CD4-positive, alpha-beta memory T cell (primary cell): Measurements from ENCODE around the gene THNSL1. TPM values are rescaled to one million over a fixed set of nuclear protein-coding genes. Genes with fewer than 3 reads are reported as not detected.
A peak's percentile ranks its signal among the peaks of the same experiment; 100 is the strongest.

Experiments
- CTCF ChIA-PET: fragments of 350-600 bp; sonication (Branson Sonifier 250); formaldehyde crosslinking; loops from one replicate; lab custom pipeline; 2021; ENCODE audit warnings: inconsistent platforms; ENCODE audit not compliant: partially characterized antibody; lab: Charles Lee
- POLR2A ChIA-PET: fragments of 350-600 bp; sonication (Branson Sonifier 250); formaldehyde crosslinking; loops from one replicate; lab custom pipeline; 2021; ENCODE audit not compliant: partially characterized antibody; lab: Charles Lee
- DNase-seq, 5 donors: peaks; one replicate each; pipeline versions ENCODE4 v3.0.0 to v3.0.0-alpha.2; 2020 to 2022; ENCODE audit warnings: mixed read lengths in 1 of 5
- H3K27ac ChIP-seq: one replicate; pipeline ENCODE4 v1.7.0; 2013; ENCODE audit warnings: low read depth, low read length
- H3K27me3 ChIP-seq: 2 replicates; pipeline ENCODE4 v1.7.0; 2013; ENCODE audit warnings: mild to moderate bottlenecking, low read length, moderate library complexity; ENCODE audit not compliant: insufficient read depth
- H3K36me3 ChIP-seq: 2 replicates; pipeline ENCODE4 v1.7.0; 2013; ENCODE audit warnings: mild to moderate bottlenecking, low read length, moderate library complexity; ENCODE audit not compliant: insufficient read depth
- H3K4me1 ChIP-seq: 2 replicates; pipeline ENCODE4 v1.7.0; 2013; ENCODE audit warnings: mild to moderate bottlenecking, low read length, moderate library complexity; ENCODE audit not compliant: insufficient read depth
- H3K4me3 ChIP-seq, 2 donors: one replicate each; pipeline ENCODE4 v1.7.0; 2013; ENCODE audit warnings: low read length in 2 of 2, mild to moderate bottlenecking in 1 of 2
- H3K9me3 ChIP-seq, 2 donors: one replicate each; pipeline ENCODE4 v1.7.0; 2013; ENCODE audit warnings: low read length in 2 of 2, control low read depth in 1 of 2; ENCODE audit not compliant: control insufficient read depth in 1 of 2
- H3K27ac Mint-ChIP-seq, 7 donors: one replicate each; pipeline ENCODE4 v1.8.0; 2020 to 2021; ENCODE audit warnings: mixed read lengths in 7 of 7, mild to moderate bottlenecking in 6 of 7, inconsistent platforms in 3 of 7, moderate library complexity in 3 of 7
- H3K27me3 Mint-ChIP-seq, 2 donors: one replicate each; pipeline ENCODE4 v1.8.0; 2020 to 2021; ENCODE audit warnings: mixed read lengths in 2 of 2
- H3K36me3 Mint-ChIP-seq, 2 donors: one replicate each; pipeline ENCODE4 v1.8.0; 2020 to 2021; ENCODE audit warnings: mixed read lengths in 2 of 2, inconsistent platforms in 1 of 2, mild to moderate bottlenecking in 1 of 2
- H3K4me1 Mint-ChIP-seq, 4 donors: one replicate each; pipeline ENCODE4 v1.8.0; 2020 to 2021; ENCODE audit warnings: mixed read lengths in 4 of 4, mild to moderate bottlenecking in 1 of 4
- H3K4me3 Mint-ChIP-seq, 8 donors: one replicate each; pipeline ENCODE4 v1.8.0; 2020 to 2021; ENCODE audit warnings: mixed read lengths in 8 of 8, mild to moderate bottlenecking in 7 of 8, moderate library complexity in 6 of 8, inconsistent platforms in 3 of 8
- H3K9me3 Mint-ChIP-seq, 8 donors: one replicate each; pipeline ENCODE4 v1.8.0; 2020 to 2021; ENCODE audit warnings: mixed read lengths in 8 of 8, mild to moderate bottlenecking in 5 of 8, inconsistent platforms in 3 of 8, moderate library complexity in 1 of 8
- intact Hi-C: fragments of 100-400 bp; cut with micrococcal nuclease; formaldehyde crosslinking; loops from one replicate; pipeline ENCODE4 v1.15.1; 2023
- polyA plus RNA-seq, 2 donors: library from polyadenylated mRNA; unstranded; fragments of 300-500 nt; fragmentation: Illumina TruSeq; gene quantifications; one replicate each; pipeline ENCODE4 v1.2.3, GENCODE V29; 2021
- total RNA-seq, 2 experiments: library from RNA; stranded (reverse); gene quantifications; one replicate each; pipeline ENCODE4 v1.2.3, GENCODE V29; 2021

The THNSL1 gene
- total and polyA plus RNA-seq, 4 experiments from 2014 or later: 3.2 to 7.5 (median 7.0) TPM

DNA sequence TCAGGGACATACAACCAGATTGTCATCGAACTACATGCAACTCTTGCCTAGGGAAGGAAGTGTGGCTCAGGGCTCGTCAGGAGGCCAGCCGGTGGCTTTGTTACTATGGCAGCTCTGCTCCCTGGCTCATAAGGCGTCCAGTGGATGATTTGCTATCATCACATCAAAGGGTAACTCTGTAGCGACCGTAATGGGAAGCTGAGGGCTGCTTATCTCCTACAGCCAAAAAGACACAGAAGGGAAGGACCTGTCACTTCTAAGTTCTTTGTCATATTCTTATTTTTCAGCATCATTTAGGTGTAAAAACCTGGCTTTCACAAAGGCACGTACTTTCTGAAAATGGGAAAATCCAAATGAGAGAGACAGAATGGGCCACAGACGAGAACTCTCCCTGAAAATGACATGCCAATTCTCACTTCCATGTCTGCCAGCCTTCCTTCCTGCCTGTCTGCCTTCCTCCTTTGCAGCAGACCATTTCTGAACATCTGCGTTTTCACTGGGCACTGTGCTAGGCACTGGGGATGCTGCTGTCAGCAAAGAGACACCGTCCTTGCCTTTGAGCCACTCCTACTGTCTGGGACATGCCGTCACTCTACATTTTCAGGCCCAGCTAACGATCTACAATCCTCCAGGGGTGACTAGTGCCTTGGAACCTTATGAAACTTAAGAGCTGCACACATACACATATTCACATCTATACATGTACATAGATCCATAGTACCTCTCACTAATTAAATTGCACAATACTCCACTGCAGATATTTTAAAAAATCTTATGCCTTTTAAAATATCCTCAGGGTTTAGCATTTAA is 27.4 kb upstream of the THNSL1 start:
- no peaks in the 10 kb centered on the region for H3K27me3 ChIP-seq
- Mint-ChIP-seq H3K27me3 (no peaks in the 10 kb centered on the region), H3K27ac (peak overlapping the region in 1 of 7 donors; percentile 39), H3K4me1 (no peaks in the 10 kb centered on the region), H3K4me3 (no peak overlapping the region), H3K9me3 (no peaks in the 10 kb centered on the region), H3K36me3 (no peaks in the 10 kb centered on the region)
- intact Hi-C loops: no loop called here
- H3K9me3 ChIP-seq: no peaks in the 10 kb centered on the region
- no peak overlapping the region for H3K4me3 ChIP-seq
- no peaks in the 10 kb centered on the region for H3K36me3 ChIP-seq
- POLR2A ChIA-PET: interaction anchor here (0.9 kb wide), 1 partner anchor 346 kb away, joined by 3 read pairs; no protein-coding TSS in a partner anchor
- DNase-seq: no peak
- no peak overlapping the region for H3K27ac ChIP-seq
- CTCF ChIA-PET: interaction anchor here (1.0 to 3.3 kb wide), 5 partner anchors 59 to 371 kb away, joined by 3 to 17 read pairs (median 6); no protein-coding TSS in a partner anchor
- no peaks in the 10 kb centered on the region for H3K4me1 ChIP-seq

DNA sequence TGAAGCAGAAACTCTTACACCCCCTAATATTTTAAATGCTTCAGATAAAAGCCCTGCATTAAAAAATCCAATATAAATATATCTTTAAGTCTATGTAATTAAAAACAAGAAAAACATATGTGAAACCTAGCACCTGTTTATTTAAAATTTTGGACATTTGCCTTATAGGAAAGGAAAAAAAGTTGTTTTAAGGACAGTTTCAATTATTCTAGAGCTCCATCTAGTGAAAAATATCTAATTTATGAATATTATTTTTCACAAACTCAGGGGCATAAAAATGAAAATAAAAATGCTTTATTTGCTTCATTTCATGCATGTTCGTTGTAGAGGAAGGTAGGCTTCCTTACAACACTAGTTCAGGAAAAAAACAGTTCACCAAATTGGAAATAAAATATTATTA is 26.5 kb upstream of the THNSL1 start:
- H3K36me3 ChIP-seq: no peaks in the 10 kb centered on the region
- H3K36me3 Mint-ChIP-seq: no peaks in the 10 kb centered on the region
- no peak overlapping the region for H3K27ac ChIP-seq
- H3K4me1 ChIP-seq: no peaks in the 10 kb centered on the region
- H3K4me3 ChIP-seq: no peak overlapping the region
- POLR2A ChIA-PET: interaction anchor here (0.9 to 1.6 kb wide), 2 partner anchors 27 to 347 kb away, joined by 3 read pairs; partner anchors contain the start of genes ENKUR and THNSL1
- H3K27ac Mint-ChIP-seq: no peak overlapping the region
- intact Hi-C loops: loop anchor here (1.0 kb wide), 1 partner anchor 347 kb away; no protein-coding TSS in a partner anchor
- no peaks in the 10 kb centered on the region for H3K9me3 ChIP-seq
- H3K27me3 ChIP-seq: no peaks in the 10 kb centered on the region
- no peak overlapping the region for H3K4me3 Mint-ChIP-seq
- no peaks in the 10 kb centered on the region for H3K9me3 Mint-ChIP-seq
- no peak for DNase-seq
- H3K4me1 Mint-ChIP-seq: no peaks in the 10 kb centered on the region
- H3K27me3 Mint-ChIP-seq: no peaks in the 10 kb centered on the region
- CTCF ChIA-PET: interaction anchor here (0.9 to 3.3 kb wide), 5 partner anchors 15 to 372 kb away, joined by 3 to 17 read pairs (median 6); no protein-coding TSS in a partner anchor

DNA sequence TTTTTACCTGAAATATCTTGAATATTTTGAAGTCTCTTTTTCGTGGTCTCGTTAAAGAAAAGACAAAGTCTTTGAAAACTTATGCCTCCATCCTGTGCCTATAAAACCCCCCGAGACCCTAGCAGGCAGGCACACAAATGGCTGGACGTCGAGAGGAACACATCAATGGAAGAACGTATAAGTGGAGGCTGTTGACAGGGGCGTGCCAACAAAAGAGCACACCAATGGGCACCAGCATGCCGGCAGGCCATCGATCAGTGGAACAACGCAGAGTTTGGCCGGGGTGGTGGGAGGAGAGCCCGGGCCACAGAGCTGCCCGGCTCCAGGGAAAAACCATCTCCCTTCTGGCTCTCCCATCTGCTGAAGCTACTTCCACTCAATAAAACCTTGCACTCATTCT is 25.1 kb upstream of the THNSL1 start:
- no peaks in the 10 kb centered on the region for H3K4me1 ChIP-seq
- no peaks in the 10 kb centered on the region for H3K36me3 ChIP-seq
- no peaks in the 10 kb centered on the region for H3K27me3 ChIP-seq
- no peaks in the 10 kb centered on the region for H3K27me3 Mint-ChIP-seq
- H3K4me3 ChIP-seq: no peak overlapping the region
- no peak overlapping the region for H3K4me3 Mint-ChIP-seq
- ChIA-PET CTCF (interaction anchor here (3.3 kb wide), 1 partner anchor 349 kb away, joined by 17 read pairs; no protein-coding TSS in a partner anchor), POLR2A (interaction anchor here (1.6 kb wide), 1 partner anchor 25 kb away, joined by 3 read pairs; the partner anchor contains the start of genes ENKUR and THNSL1)
- intact Hi-C loops: no loop called here
- H3K4me1 Mint-ChIP-seq: no peaks in the 10 kb centered on the region
- no peak for DNase-seq
- no peaks in the 10 kb centered on the region for H3K9me3 ChIP-seq
- H3K36me3 Mint-ChIP-seq: no peaks in the 10 kb centered on the region
- H3K9me3 Mint-ChIP-seq: no peaks in the 10 kb centered on the region
- no peak overlapping the region for H3K27ac Mint-ChIP-seq
- H3K27ac ChIP-seq: no peak overlapping the region

DNA sequence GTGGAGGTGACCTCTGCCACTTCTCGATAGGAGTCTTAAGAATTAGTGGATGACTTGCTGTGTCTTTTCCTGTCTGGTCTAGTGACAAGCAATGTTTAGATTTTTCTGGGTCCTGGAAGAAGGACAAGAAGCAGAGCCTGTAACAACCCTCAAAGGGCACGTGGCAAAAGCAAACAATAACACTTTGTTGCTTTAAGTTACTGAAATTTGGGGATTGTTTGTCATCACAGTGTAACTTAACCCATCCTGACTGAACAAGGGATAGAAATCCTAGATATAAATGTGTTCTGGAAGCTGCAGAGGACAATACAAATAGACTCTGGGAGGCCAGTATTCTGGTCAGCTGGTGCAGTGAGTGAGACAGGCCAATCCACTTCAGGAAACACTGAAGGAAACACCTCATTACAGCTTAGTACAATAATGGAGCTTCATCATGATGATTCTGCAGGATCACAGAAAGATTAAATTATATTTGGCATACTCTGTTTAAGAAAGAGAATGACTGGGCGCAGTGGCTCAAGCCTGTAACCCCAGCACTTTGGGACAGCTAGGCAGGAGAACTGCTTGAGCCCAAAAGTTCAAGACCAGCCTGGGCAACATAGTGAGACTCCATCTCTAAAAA is 23.8 kb upstream of the THNSL1 start:
- H3K27ac Mint-ChIP-seq: no peak overlapping the region
- H3K27ac ChIP-seq: no peak overlapping the region
- DNase-seq: no peak
- no peaks in the 10 kb centered on the region for H3K36me3 ChIP-seq
- H3K9me3 ChIP-seq: no peaks in the 10 kb centered on the region
- no peaks in the 10 kb centered on the region for H3K27me3 ChIP-seq
- no peaks in the 10 kb centered on the region for H3K4me1 ChIP-seq
- H3K4me3 Mint-ChIP-seq: no peak overlapping the region
- intact Hi-C loops: no loop called here
- H3K9me3 Mint-ChIP-seq: no peaks in the 10 kb centered on the region
- no peak overlapping the region for H3K4me3 ChIP-seq
- H3K36me3 Mint-ChIP-seq: no peaks in the 10 kb centered on the region
- CTCF ChIA-PET: interaction anchor here (1.3 to 1.7 kb wide), 2 partner anchors 350 to 375 kb away, joined by 5 to 11 read pairs; no protein-coding TSS in a partner anchor
- peaks cover 0 to 2% of the 10 kb centered on the region in 2 donors for H3K27me3 Mint-ChIP-seq
- POLR2A ChIA-PET: no interaction called here
- no peaks in the 10 kb centered on the region for H3K4me1 Mint-ChIP-seq

DNA sequence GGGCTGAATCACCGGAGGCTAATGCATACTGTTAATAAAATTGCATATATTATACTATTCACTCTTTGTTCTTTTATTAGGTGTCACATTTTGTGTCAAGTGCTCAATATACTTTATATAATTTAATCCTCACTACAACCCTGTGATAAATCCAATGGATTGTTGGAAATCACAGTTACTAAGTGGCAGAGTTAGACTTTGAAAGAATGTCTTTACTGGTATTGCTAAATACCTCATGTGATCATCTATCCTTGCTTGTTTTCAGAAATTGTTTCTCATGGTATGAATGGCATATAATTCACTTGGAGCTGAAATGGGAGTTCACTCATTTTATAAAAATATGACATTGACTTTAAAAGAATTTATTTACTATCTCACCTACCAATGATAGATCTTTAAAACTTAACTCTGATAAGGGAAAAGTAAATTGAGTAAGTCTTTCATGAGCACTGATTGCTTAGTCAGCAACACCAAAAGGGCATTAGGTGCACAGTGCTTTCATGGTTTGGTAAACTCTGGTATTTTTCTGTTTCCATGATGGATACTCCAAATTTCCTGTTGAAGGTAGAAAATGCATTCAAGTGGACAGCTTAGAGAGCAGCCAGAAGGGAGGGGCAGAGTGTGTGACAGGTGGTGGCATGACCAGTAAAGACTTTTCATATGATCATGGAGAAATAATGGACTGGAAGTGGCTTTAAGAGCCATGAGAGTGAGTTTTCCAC is 23.0 kb upstream of the THNSL1 start:
- intact Hi-C loops: no loop called here
- Histone ChIP-seq H3K27ac (no peak overlapping the region), H3K4me3 (no peak overlapping the region), H3K4me1 (no peaks in the 10 kb centered on the region), H3K36me3 (no peaks in the 10 kb centered on the region), H3K9me3 (no peaks in the 10 kb centered on the region), H3K27me3 (no peaks in the 10 kb centered on the region)
- no peaks in the 10 kb centered on the region for H3K36me3 Mint-ChIP-seq
- no peak for DNase-seq
- H3K27me3 Mint-ChIP-seq: peaks cover 0 to 2% of the 10 kb centered on the region in 2 donors
- POLR2A ChIA-PET: no interaction called here
- CTCF ChIA-PET: interaction anchor here (1.3 to 1.7 kb wide), 2 partner anchors 351 to 376 kb away, joined by 5 to 11 read pairs; no protein-coding TSS in a partner anchor
- H3K9me3 Mint-ChIP-seq: no peaks in the 10 kb centered on the region
- H3K4me1 Mint-ChIP-seq: no peaks in the 10 kb centered on the region
- peak overlapping the region in 1 of 7 donors; percentile 11 for H3K27ac Mint-ChIP-seq
- H3K4me3 Mint-ChIP-seq: no peak overlapping the region

DNA sequence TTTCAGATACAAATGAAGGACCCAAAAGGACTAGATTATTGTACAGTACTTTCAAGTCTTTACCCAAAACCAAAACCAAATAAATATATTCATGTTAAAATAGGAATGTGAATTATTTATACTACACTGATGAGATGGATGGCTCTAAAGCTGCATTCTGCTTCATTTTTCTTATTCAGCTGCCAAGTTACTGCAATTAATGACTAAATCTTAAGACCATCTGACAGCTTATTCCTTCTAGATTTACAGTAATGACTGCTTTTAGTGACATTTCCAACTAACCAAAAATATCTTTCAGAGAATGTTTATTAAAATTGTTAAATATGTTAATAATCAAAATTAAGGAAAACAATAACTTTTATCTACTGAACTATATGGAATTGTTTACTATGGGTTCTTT is 21.3 kb upstream of the THNSL1 start:
- no peaks in the 10 kb centered on the region for H3K9me3 ChIP-seq
- Mint-ChIP-seq H3K9me3 (peaks cover 0 to 6% (median 0%) of the 10 kb centered on the region in 8 donors), H3K4me3 (no peak overlapping the region), H3K27me3 (peaks cover 0 to 2% of the 10 kb centered on the region in 2 donors), H3K4me1 (no peaks in the 10 kb centered on the region), H3K36me3 (no peaks in the 10 kb centered on the region), H3K27ac (no peak overlapping the region)
- H3K27me3 ChIP-seq: no peaks in the 10 kb centered on the region
- DNase-seq: no peak
- ChIA-PET POLR2A (no interaction called here), CTCF (interaction anchor here (1.0 kb wide), 1 partner anchor 378 kb away, joined by 3 read pairs; no protein-coding TSS in a partner anchor)
- intact Hi-C loops: no loop called here
- H3K4me1 ChIP-seq: no peaks in the 10 kb centered on the region
- H3K4me3 ChIP-seq: no peak overlapping the region
- H3K36me3 ChIP-seq: no peaks in the 10 kb centered on the region
- H3K27ac ChIP-seq: no peak overlapping the region
